ENCODE data around the gene HOXB2.
A peak's percentile ranks its signal among the peaks of the same experiment; 100 is the strongest.

HOXB2 gene

DNA sequence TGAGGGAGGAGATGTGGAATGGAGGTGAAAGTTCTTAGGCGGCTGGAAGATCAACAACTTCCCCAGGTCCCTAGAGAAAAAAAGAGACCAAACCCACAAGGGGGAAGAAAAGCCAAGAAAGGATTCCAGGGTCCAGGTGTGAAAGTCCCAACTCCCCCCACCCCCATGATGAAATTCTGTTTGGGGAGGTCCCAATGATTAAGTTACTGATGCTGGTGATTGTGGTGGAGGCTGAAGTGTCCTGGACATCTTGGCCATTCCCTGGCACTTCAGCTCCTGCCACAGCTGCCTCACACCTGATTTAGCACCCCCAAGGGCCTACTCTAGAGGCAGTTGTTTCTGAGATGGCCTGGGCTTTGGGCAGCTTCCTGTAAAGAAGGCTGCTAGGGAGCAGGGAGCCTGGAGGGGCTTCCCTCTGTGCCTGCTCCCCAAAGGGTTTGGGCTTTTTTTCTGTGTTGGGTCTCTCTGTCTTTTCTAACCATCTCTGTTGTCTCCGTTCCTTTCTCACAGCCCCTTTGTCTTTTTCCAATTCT, 20.2 kb upstream of the HOXB2 start:
- H3K4me3 ChIP-seq (ENCODE audit: control insufficient read depth, low read depth, low read length), result no peak overlapping the region
- TF ChIP-seq CTCF (IDR thresholded peaks at IDR 0.05; ENCODE audit: control insufficient read depth, insufficient read depth, low read depth, low read length, missing control alignments), result no peak

GRCh38 chr17:48564188-48565021, 19.5 kb upstream of the HOXB2 start:
- H3K4me3 ChIP-seq (ENCODE audit: control insufficient read depth, low read depth, low read length), result peak overlapping the region; percentile 8; the same call in 1 of the 2 replicates
- no peak for TF ChIP-seq CTCF (IDR thresholded peaks at IDR 0.05; ENCODE audit: control insufficient read depth, insufficient read depth, low read depth, low read length, missing control alignments)
- no peak for DNase-seq (ENCODE audit: low read depth)

More for the DNA sequence above, 20.2 kb upstream of the HOXB2 start:
- no peak for DNase-seq (ENCODE audit: low read depth)

DNA sequence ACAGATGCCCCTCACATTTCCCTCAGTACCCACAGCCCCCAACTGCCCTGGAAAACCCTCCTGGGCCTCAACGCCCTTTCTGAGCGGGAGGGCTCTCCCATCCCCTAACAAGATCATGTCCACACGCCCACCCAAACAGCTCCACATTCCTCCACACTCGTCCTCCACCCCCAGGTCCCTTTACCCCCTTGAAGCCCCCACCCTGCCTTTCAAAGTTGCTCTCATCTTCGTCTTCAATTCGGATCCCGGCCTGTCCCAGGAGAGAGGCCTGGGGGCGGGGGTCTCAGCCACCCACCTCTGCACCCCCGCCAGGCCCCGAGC, 18.9 kb upstream of the HOXB2 start:
- no peak for TF ChIP-seq CTCF (IDR thresholded peaks at IDR 0.05; ENCODE audit: control insufficient read depth, insufficient read depth, low read depth, low read length, missing control alignments)

GRCh38 chr17:48563385-48563838, 18.5 kb upstream of the HOXB2 start:
- no peak overlapping the region for H3K4me3 ChIP-seq (ENCODE audit: control insufficient read depth, low read depth, low read length)
- DNase-seq (ENCODE audit: low read depth), result no peak
- no peak for TF ChIP-seq CTCF (IDR thresholded peaks at IDR 0.05; ENCODE audit: control insufficient read depth, insufficient read depth, low read depth, low read length, missing control alignments)

More for the DNA sequence above, 18.9 kb upstream of the HOXB2 start:
- no peak overlapping the region for H3K4me3 ChIP-seq (ENCODE audit: control insufficient read depth, low read depth, low read length)
- no peak for DNase-seq (ENCODE audit: low read depth)

DNA sequence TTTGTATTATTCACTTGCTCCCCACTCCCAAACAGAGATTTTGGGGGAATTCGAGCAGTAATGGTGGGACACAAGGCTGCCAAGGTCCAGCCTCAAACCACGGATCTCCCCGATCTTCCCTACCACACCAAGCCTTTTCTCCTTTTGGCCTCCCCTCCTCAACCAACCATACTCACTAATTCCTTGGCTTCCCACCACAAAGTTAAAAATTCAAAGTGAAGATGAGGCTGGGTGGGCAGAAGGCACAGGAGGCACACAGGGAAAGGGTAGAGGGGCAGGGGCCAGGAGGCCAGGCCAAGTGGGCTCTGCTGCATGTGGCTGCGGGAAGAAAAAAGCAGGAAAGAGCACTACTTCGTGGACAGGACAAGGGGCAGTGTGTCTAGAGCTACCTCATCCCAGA, 18.0 kb upstream of the HOXB2 start:
- no peak for TF ChIP-seq CTCF (IDR thresholded peaks at IDR 0.05; ENCODE audit: control insufficient read depth, insufficient read depth, low read depth, low read length, missing control alignments)
- H3K4me3 ChIP-seq (ENCODE audit: control insufficient read depth, low read depth, low read length), result no peak overlapping the region
- DNase-seq (ENCODE audit: low read depth), result no peak

- peak; percentile 10 for TF ChIP-seq CTCF (IDR thresholded peaks at IDR 0.05; ENCODE audit: control insufficient read depth, insufficient read depth, low read depth, low read length, missing control alignments)
- no peak for DNase-seq (ENCODE audit: low read depth)
- no peak overlapping the region for H3K4me3 ChIP-seq (ENCODE audit: control insufficient read depth, low read depth, low read length)
Observed at GRCh38 chr17:48561884-48562810, 17.2 kb upstream of the HOXB2 start.
